HG03103 (cell line): ENCODE results near the gene HOXA9.

Source experiments
- ATAC-seq: cut with Tn5 transposase; IDR thresholded peaks from one replicate; pipeline ENCODE4 v1.9.1; 2021; ENCODE audit warnings: low read depth; ENCODE audit not compliant: unreplicated experiment

The HOXA9 gene

GRCh38 chr7:27178366-27178765, 13.0 kb upstream of the HOXA9 start:
- ATAC-seq = no peak

GRCh38 chr7:27177795-27178320, 12.5 kb upstream of the HOXA9 start:
- no peak for ATAC-seq

GRCh38 chr7:27176962-27177794, 11.8 kb upstream of the HOXA9 start:
- ATAC-seq = no peak

GRCh38 chr7:27176524-27176845, 11.1 kb upstream of the HOXA9 start:
- ATAC-seq = no peak

GRCh38 chr7:27175626-27176523, 10.5 kb upstream of the HOXA9 start:
- no peak for ATAC-seq

- ATAC-seq = no peak
These were observed 9.7 kb upstream of the HOXA9 start for GRCh38 chr7:27174874-27175625.

GRCh38 chr7:27173956-27174873, 8.9 kb upstream of the HOXA9 start, which contains the start of gene HOXA10:
Gene HOXA10, minus strand, starts transcription at chr7:27174320. Its CDS starts 14 bp downstream, at chr7:27174306.
- no peak for ATAC-seq

- no peak for ATAC-seq
These were observed 8.2 kb upstream of the HOXA9 start for GRCh38 chr7:27173511-27173955.

GRCh38 chr7:27172823-27173510, 7.6 kb upstream of the HOXA9 start:
- no peak for ATAC-seq

GRCh38 chr7:27172315-27172774, 7.0 kb upstream of the HOXA9 start:
- ATAC-seq = no peak

- no peak for ATAC-seq
These were observed 6.4 kb upstream of the HOXA9 start for GRCh38 chr7:27171637-27172314.

- ATAC-seq = no peak
These were observed 5.9 kb upstream of the HOXA9 start for GRCh38 chr7:27171325-27171636.

GRCh38 chr7:27170426-27171324, 5.3 kb upstream of the HOXA9 start:
- ATAC-seq = no peak

- no peak for ATAC-seq
These were observed 4.5 kb upstream of the HOXA9 start for GRCh38 chr7:27169658-27170425.

- no peak for ATAC-seq
These were observed 3.1 kb upstream of the HOXA9 start for GRCh38 chr7:27168265-27168947.

GRCh38 chr7:27167916-27168264, 2.6 kb upstream of the HOXA9 start:
- ATAC-seq = no peak
